Mucosa of rectum (tissue), 2 donors: ENCODE results near the gene SYTL1.

Experiments
- H3K27ac ChIP-seq, 2 donors: one replicate each; pipeline ENCODE4 v1.7.0; 2013; ENCODE audit warnings: inconsistent platforms in 2 of 2, low read depth in 2 of 2, low read length in 2 of 2
- H3K27me3 ChIP-seq, 2 donors: one replicate each; pipeline ENCODE4 v1.7.0; 2013; ENCODE audit warnings: low read length in 2 of 2; ENCODE audit not compliant: control insufficient read depth in 2 of 2, insufficient read depth in 2 of 2
- H3K36me3 ChIP-seq, 2 donors: one replicate each; pipeline ENCODE4 v1.7.0; 2013; ENCODE audit warnings: low read length in 2 of 2; ENCODE audit not compliant: control insufficient read depth in 2 of 2, insufficient read depth in 2 of 2
- H3K4me1 ChIP-seq, 2 donors: one replicate each; pipeline ENCODE4 v1.7.0; 2013; ENCODE audit warnings: low read length in 2 of 2, mild to moderate bottlenecking in 1 of 2; ENCODE audit not compliant: control insufficient read depth in 2 of 2, insufficient read depth in 2 of 2
- H3K4me3 ChIP-seq, 2 donors: one replicate each; pipeline ENCODE4 v1.7.0; 2013; ENCODE audit warnings: low read length in 2 of 2
- H3K9ac ChIP-seq, 2 donors: one replicate each; pipeline ENCODE4 v1.7.0; 2013; ENCODE audit warnings: low read length in 2 of 2, low read depth in 1 of 2, mild to moderate bottlenecking in 1 of 2
- H3K9me3 ChIP-seq, 2 donors: one replicate each; pipeline ENCODE4 v1.7.0; 2013; ENCODE audit warnings: low read length in 2 of 2; ENCODE audit not compliant: control insufficient read depth in 2 of 2
- donor health status: healthy.
- donor health status: Normal muscosa, but diverticular disease.

The SYTL1 gene

GRCh38 chr1:27372808-27373690, 31.2 kb downstream of the SYTL1 start:
- Histone ChIP-seq H3K9me3 (no peaks in the 10 kb centered on the region), H3K36me3 (no peaks in the 10 kb centered on the region), H3K27me3 (no peaks in the 10 kb centered on the region), H3K9ac (no peak overlapping the region), H3K4me3 (no peak overlapping the region), H3K27ac (no peak overlapping the region), H3K4me1 (peaks cover 0 to 3% of the 10 kb centered on the region in 2 donors)

GRCh38 chr1:27374362-27375086, 32.7 kb downstream of the SYTL1 start, which contains the start of gene FCN3:
Gene FCN3 (minus strand): TSS chr1:27374824. CDS start chr1:27374818, 6 bp downstream.
- Histone ChIP-seq H3K4me1 (no peaks in the 10 kb centered on the region), H3K27ac (no peak within 1 kb of the TSS), H3K9me3 (no peaks in the 10 kb centered on the region), H3K36me3 (no peaks in the 10 kb centered on the region), H3K27me3 (no peaks in the 10 kb centered on the region), H3K9ac (no peak within 1 kb of the TSS), H3K4me3 (no peak within 1 kb of the TSS)

- Histone ChIP-seq H3K9ac (no peak overlapping the region), H3K4me3 (no peak overlapping the region), H3K9me3 (no peaks in the 10 kb centered on the region), H3K4me1 (peaks cover 3% of the 10 kb centered on the region in 2 donors), H3K27me3 (no peaks in the 10 kb centered on the region), H3K27ac (no peak overlapping the region), H3K36me3 (no peaks in the 10 kb centered on the region)
These were observed 36.1 kb downstream of the SYTL1 start for GRCh38 chr1:27377760-27378495.

- Histone ChIP-seq H3K4me3 (no peak overlapping the region), H3K9ac (no peak overlapping the region), H3K9me3 (no peaks in the 10 kb centered on the region), H3K27ac (no peak overlapping the region), H3K27me3 (no peaks in the 10 kb centered on the region), H3K36me3 (no peaks in the 10 kb centered on the region), H3K4me1 (peaks cover 3% of the 10 kb centered on the region in 2 donors)
These were observed 37.8 kb downstream of the SYTL1 start for GRCh38 chr1:27379564-27380122.

- no peaks in the 10 kb centered on the region for H3K9me3 ChIP-seq
- no peak overlapping the region for H3K9ac ChIP-seq
- H3K36me3 ChIP-seq: no peaks in the 10 kb centered on the region
- no peak overlapping the region for H3K27ac ChIP-seq
- no peaks in the 10 kb centered on the region for H3K27me3 ChIP-seq
- H3K4me3 ChIP-seq: no peak overlapping the region
- H3K4me1 ChIP-seq: peaks cover 3% of the 10 kb centered on the region in 2 donors
These were observed 38.4 kb downstream of the SYTL1 start for GRCh38 chr1:27380224-27380623.

DNA sequence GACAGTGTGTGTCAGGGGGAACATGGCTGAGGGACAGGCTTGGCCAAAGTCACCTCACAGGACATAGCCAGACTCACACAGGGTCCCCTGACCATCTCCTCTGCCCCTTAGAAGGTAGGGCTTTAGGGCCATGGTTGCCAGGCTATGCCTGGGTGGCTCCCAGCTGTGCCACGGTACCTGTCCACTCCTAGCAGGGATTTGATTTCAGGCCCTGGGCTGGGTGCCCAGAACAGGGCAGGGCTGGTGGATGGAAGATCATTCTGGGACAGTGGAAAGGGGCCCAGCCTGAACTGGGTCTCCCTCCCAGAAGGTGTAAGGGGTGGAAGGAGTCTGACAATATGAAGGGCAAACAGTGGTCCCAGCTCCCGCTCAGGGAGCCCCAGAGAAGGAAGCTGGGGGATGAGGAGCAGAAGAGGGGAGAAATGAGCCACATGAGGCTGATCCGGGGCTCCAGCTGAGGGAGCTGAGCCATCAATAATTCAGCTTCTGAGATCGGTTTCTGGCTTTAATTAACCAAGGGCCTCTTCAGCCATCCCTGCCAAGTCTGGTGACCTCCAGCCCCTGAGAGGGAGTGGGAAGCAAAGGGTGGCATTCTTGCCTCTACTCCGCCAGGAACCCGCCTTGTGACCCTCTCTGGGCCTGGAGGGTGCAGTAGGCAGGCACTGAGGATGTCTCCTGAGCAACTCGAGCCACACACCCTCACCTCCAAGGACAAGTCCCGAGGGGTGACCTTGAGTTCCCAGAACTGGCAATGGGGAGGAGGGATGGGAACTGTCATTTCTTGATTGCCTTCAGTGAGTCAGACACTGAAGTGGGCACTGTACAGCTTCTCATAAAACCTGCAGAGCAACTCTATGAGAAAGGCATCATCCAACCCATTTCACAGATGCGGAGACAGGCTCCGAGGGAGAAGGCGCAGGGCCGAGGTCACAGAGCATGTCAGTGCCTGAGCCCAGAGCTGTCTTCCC, 39.2 kb downstream of the SYTL1 start:
- H3K27me3 ChIP-seq: no peaks in the 10 kb centered on the region
- H3K36me3 ChIP-seq: no peaks in the 10 kb centered on the region
- no peak overlapping the region for H3K27ac ChIP-seq
- no peak overlapping the region for H3K9ac ChIP-seq
- H3K4me1 ChIP-seq: peaks cover 3% of the 10 kb centered on the region in 2 donors
- no peaks in the 10 kb centered on the region for H3K9me3 ChIP-seq
- no peak overlapping the region for H3K4me3 ChIP-seq

DNA sequence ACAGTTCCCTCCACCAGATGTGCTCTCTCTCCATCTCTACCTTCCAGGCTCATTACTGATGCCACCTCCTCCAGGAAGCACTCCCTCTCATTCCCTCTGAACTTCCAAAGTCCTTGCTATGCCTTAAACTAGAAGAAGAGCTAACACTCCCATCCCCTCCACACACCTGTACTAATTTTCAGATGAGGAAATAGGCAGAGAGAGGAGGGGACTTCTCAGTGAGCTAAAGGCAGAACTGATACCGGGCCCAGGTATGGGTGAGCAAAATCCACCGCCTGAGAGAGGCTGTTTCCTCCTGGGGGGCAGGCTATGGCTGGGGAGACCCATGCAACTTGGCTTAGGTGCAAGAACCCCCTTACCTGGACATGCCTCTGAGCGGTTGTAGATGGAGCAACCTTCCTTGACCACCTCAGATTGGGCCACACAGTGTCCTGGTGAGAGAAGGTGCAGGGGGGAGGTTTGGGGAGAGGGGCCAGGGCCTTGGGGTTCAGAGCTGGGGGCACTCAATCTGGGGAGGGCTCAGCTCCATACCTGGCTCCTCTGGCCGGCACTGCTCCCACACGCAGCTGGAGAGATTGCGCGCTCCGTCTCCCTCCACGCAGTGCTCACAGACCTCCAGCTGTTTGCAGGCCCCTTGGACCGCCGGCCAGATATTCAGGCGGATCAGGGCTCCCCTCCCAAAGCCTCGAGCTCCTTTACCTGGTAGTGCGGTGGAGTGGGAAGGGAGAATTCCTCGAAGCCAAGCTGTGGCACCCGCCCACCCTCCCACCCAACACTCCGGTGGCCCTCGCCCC, 40.3 kb downstream of the SYTL1 start:
- no peak overlapping the region for H3K9ac ChIP-seq
- H3K9me3 ChIP-seq: no peaks in the 10 kb centered on the region
- H3K4me1 ChIP-seq: peaks cover 3% of the 10 kb centered on the region in 2 donors
- no peaks in the 10 kb centered on the region for H3K36me3 ChIP-seq
- no peak overlapping the region for H3K27ac ChIP-seq
- H3K4me3 ChIP-seq: no peak overlapping the region
- no peaks in the 10 kb centered on the region for H3K27me3 ChIP-seq

- no peak within 1 kb of the TSS for H3K9ac ChIP-seq
- no peak within 1 kb of the TSS for H3K27ac ChIP-seq
- peaks cover 3% of the 10 kb centered on the region in 2 donors for H3K4me1 ChIP-seq
- H3K27me3 ChIP-seq: no peaks in the 10 kb centered on the region
- no peaks in the 10 kb centered on the region for H3K36me3 ChIP-seq
- H3K9me3 ChIP-seq: no peaks in the 10 kb centered on the region
- no peak within 1 kb of the TSS for H3K4me3 ChIP-seq
These were observed 41.3 kb downstream of the SYTL1 start, which contains the start of gene CD164L2 for GRCh38 chr1:27383039-27383605. Gene CD164L2 (minus strand): TSS chr1:27383333. CDS start chr1:27383239, 94 bp downstream.
